SK-N-MC (cell line): Measurements from ENCODE around the gene MYO1F.

ENCODE experiments used
- EZH2 ChIP-seq: fragments of 200-600 bp; sonication (generic); IDR thresholded peaks from one replicate; pipeline ENCODE4 v1.6.1; 2017; ENCODE audit warnings: antibody characterized with exemption
- POLR2AphosphoS5 ChIP-seq: IDR thresholded peaks from 2 replicates; pipeline ENCODE4 v1.6.1; 2012; ENCODE audit warnings: mild to moderate bottlenecking, low read depth, low read length, borderline replicate concordance

GRCh38 chr19:8484331-8484894 is 92.8 kb downstream of the MYO1F start:
- TF ChIP-seq POLR2AphosphoS5: no peak
- TF ChIP-seq EZH2: no peak
